ENCODE data around the gene SCN8A.

DNA sequence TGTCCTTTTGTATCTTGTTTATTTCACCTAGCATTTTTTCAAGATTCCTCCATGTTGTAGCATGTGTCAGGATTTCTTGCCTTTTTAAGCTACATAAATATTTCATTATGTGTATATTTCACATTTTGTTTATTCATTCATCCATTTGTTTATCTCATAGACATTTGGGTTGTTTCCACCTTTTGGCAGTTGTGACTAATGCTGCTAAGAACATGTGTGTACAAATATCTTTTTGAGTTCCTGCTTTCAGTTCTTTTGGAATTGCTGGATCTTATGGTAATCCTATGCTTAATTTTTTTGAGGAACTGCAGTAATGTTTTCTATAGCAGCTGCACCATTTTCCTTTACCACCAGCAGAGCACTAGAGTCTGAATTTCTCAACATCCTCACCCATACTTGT, 62.4 kb downstream of the SCN8A start:
- TF ChIP-seq, protein P1, sequence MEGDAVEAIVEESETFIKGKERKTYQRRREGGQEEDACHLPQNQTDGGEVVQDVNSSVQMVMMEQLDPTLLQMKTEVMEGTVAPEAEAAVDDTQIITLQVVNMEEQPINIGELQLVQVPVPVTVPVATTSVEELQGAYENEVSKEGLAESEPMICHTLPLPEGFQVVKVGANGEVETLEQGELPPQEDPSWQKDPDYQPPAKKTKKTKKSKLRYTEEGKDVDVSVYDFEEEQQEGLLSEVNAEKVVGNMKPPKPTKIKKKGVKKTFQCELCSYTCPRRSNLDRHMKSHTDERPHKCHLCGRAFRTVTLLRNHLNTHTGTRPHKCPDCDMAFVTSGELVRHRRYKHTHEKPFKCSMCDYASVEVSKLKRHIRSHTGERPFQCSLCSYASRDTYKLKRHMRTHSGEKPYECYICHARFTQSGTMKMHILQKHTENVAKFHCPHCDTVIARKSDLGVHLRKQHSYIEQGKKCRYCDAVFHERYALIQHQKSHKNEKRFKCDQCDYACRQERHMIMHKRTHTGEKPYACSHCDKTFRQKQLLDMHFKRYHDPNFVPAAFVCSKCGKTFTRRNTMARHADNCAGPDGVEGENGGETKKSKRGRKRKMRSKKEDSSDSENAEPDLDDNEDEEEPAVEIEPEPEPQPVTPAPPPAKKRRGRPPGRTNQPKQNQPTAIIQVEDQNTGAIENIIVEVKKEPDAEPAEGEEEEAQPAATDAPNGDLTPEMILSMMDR (conservative IDR thresholded peaks at IDR 0.05; ENCODE audit: low read depth, low read length) = no peak
- no peak for TF ChIP-seq EZH2 (IDR thresholded peaks at IDR 0.05; ENCODE audit: borderline replicate concordance, low read depth, low read length, poor library complexity, severe bottlenecking)

Data from A673 (cell line).